Neural progenitor cell (in vitro differentiated cells): ENCODE data around the gene CDR2L.

Source experiments
- CTCF ChIP-seq: fragments of 200-600 bp; sonication (generic); IDR thresholded peaks from 2 replicates; pipeline ENCODE4 v1.5.1; 2017; ENCODE audit warnings: antibody characterized with exemption, mild to moderate bottlenecking
- EZH2 ChIP-seq: fragments of 200-600 bp; sonication (generic); IDR thresholded peaks from 2 replicates; pipeline ENCODE4 v1.6.1; 2017; ENCODE audit warnings: antibody characterized with exemption, mild to moderate bottlenecking, moderate library complexity

GRCh38 chr17:74954115-74954514, 33.3 kb upstream of the CDR2L start:
- TF ChIP-seq CTCF (no peak), EZH2 (no peak)
